Stimulated activated CD4-positive, alpha-beta T cell treated with anti-CD3 and anti-CD28 coated beads, Interleukin-1b, Interleukin-23, amount 100 ng/mL, for 24 hours (primary cell): ENCODE results near the gene PDE6H.

ENCODE experiments used
- DNase-seq, 4 experiments: peaks; one replicate each; pipeline ENCODE4 v3.0.0-alpha.2; 2020; ENCODE audit warnings: low read depth in 4 of 4, low spot score in 1 of 4

PDE6H gene

DNA sequence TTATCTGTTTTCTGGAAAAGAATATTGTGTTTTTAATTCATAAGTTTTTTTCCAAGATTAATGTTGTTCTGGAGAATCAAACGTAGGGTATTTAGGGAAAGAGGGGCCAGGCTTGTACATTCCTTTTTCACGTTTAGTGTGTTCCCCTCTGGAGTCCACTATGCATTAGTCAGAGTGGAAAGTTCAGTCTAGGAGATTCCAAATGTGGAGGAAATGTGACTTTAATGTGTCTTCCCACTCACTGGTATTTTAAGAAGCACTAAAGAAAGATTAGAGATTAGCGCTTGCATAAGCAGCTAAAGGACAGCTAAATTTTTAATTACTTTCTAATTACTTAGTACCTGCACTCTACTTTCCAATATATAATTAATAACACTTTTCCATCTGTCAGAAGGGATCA is 4.4 kb upstream of the PDE6H start:
- no peak for DNase-seq

GRCh38 chr12:14970473-14970872 is 2.4 kb upstream of the PDE6H start:
- DNase-seq, result no peak

DNA sequence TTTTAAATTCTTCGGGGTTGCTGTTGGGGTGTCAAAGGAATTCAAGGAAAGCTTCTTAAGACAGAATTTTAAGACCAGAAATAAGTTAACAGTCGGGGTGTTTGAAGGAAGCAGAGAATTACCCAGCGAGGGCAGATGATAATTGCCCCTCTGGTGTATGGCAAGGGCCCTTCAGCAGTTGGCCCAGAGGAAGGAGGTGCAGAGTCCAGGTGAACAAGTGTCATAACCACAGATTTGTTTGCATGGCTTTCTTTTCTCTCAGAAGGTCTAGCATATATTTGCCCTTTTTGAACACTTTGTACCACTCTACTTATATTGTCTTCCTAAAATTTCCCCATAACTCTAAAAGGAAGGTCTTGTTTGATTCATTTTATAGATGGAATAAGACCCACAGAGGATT is 1.8 kb downstream of the PDE6H start:
- no peak for DNase-seq

DNA sequence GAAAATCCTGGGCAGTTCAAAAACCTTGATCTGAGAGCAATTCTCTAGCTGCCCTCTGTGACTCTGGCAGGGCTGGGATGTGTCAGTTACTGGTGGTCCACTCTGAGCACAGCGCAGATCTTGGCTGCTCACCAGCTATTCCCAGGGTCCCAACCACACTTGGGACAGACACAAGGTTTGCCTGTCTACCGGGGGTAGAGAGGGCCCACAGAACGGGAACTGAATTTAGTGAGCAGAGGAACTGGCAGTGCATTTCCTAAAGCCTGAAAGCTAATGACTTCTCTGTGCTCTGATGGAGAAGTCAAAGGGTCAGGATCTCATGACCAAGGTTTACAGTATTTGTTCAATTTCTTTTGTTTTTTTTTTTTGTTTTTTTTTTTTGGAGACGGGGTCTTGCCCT is 2.6 kb downstream of the PDE6H start:
- no peak for DNase-seq

DNA sequence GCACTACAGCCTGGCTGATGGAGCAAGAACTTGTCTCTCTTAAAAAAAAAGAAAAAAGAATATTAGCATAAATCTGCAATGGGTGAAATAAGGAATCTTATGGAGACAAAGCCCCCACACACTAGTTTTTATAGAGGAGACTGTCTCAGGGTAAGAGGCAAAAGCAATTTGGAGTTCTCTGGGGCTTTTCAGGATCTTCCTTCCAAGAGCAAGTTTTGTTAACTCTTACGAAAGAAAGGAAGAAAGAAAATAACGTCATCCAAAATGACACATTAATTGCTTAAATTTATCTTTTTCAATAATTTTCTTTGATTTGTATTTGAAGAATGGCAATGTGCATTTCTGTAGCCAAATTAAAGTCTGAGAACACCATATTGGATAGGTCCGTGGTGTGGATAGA is 3.8 kb downstream of the PDE6H start:
- DNase-seq, result no peak

DNA sequence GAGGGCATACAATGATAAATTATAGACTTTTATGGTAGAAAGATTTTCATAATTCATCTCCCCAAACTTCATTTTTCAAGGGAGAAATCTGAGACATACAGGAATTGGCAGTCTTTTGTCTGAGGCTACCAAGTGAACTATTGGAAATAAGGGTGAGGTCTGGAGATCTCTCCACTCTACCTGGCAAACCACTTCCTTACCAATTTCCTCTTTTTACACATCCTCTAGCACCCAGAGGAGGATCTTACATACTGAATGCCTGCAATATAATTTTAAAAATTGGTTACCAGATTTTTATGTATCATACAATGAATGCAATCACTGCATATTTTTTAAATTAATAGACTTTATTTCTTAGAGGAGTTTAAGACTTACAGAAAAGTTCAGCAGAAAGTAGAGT is 6.6 kb downstream of the PDE6H start:
- DNase-seq, result no peak

DNA sequence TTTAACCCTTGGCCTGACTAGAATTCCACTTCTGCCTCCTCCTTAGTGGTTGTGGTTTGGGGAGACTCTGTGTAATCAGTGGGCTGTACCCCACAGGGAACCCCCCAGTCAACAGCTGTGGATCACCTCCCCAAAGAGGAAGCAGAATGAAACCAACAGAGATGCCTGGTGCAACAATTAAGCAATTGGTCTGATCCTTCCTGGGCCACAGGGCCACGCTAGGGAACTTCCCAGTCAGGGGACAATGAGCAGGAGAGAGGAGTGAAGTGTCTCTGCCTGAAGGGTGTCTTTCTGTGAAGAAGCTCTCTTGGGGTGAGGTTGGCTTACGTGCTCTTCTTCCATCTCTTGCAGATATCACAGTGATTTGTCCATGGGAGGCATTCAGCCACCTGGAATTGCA is 8.2 kb downstream of the PDE6H start:
- DNase-seq, result no peak

- DNase-seq, result no peak
These were observed 9.7 kb downstream of the PDE6H start for GRCh38 chr12:14982562-14982961.

GRCh38 chr12:14982991-14983390 is 10.1 kb downstream of the PDE6H start:
- DNase-seq, result no peak

DNA sequence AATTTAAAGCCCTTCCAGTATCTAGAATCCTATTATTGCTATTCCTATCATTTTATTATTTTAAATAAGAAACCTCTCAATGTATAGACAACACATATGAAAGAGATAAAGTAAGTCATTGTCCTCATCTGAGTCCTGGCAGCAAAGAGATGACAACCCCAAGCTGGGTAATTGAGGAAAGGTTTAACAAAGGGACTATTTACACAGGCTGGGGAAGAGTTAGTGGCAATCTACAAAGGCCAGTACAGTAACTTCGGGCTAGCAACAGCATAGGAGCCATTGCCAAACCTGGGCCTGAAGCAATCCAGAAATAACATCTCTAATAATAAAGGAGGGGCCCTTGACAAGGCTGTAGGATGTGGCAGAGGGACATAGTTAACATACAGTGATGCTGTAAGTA is 11.2 kb downstream of the PDE6H start:
- no peak for DNase-seq

- DNase-seq, result no peak
These were observed 12.0 kb downstream of the PDE6H start for GRCh38 chr12:14984766-14985285.

- DNase-seq, result no peak
These were observed 13.6 kb downstream of the PDE6H start for GRCh38 chr12:14986449-14986848.

DNA sequence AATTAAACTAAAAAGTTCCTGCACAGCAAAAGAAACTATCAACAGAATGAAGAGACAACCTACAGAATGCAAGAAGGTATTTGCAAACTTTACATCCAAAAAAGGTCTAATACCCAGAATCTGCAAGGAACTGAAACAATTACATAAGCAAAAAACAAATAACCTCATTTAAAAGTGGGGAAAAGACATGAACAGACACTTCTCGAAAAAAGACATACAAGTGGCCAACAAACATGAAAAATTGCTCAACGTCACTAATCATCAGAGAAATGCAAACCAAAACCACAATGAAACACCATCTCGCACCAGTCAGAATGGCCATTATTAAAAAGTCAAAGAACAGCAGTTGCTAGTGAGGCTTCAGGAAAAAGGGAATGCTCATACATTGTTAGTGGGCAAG is 15.2 kb downstream of the PDE6H start:
- no peak for DNase-seq

DNA sequence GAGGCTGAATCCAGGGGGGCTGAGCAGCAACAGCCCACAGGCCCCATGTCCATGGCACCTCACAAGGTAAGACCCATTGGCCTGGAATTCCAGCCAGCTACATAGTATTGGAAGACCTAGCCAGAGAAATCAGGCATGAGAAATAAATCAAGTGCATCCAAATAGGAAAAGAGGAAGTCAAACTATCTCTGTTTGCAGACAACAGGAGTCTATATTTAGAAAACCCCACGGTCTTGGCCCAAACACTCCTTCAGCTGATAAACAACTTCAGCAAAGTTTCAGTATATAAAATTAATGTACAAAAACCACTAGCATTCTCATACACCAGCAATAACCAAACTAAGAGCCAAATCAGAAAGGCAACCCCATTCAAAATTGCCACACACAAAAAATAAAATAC is 16.9 kb downstream of the PDE6H start:
- no peak for DNase-seq

GRCh38 chr12:14991069-14991468 is 18.2 kb downstream of the PDE6H start:
- no peak for DNase-seq

GRCh38 chr12:14992673-14993072 is 19.8 kb downstream of the PDE6H start:
- no peak for DNase-seq

DNA sequence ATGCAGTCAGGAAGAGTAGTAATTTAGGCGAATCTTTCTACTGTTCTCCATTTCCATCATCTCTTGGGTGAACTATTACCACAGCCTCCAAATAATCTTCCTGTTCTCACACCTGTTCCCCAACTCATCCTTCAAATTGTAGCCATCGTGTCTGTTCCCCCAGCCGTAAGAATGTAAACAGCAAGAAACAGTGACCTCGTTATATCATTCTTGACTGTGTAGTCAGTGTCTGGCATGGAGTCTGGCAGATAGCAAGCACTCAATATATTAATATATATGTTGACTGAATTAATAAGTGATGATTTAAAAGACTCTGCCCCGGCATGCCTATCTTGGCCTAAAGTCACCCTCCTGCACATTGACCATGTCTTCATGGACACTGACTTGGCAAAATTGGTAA is 20.3 kb downstream of the PDE6H start:
- no peak for DNase-seq

DNA sequence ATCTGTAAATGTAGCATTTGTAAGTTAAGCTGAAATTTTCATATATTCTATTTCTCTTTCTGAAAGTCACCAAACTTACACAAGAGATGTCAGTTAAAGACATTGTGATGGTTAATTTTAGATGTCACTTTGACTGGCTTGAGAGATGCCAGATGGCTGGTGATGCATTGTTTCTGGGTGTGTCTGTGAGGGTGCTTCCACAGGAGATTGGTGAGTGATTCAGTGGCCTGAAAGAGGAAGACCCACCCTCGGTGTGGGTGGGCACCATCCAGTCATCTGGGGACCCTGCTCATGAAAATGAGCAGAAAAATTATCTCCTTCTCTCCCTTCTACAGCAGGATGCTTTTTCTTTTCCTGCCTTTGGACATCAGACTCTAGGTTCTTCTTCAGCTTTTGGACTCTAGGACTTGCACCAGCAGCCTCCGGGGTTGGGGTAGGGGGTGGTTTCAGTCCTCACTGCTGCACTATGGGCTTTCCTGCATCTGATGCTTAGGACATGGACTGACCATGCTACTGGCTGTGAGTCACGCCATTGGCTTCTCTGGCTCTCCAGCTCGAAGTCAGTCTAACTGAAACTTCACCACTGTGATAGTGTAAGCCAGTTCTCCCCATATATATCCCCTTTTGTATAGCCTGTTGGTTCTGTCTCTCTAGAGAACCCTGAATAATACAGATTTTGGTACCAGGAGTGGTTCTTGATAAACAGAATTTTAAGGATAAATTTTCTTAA is 20.9 kb downstream of the PDE6H start:
- DNase-seq, result no peak

GRCh38 chr12:14994610-14995009 is 21.8 kb downstream of the PDE6H start:
- no peak for DNase-seq

DNA sequence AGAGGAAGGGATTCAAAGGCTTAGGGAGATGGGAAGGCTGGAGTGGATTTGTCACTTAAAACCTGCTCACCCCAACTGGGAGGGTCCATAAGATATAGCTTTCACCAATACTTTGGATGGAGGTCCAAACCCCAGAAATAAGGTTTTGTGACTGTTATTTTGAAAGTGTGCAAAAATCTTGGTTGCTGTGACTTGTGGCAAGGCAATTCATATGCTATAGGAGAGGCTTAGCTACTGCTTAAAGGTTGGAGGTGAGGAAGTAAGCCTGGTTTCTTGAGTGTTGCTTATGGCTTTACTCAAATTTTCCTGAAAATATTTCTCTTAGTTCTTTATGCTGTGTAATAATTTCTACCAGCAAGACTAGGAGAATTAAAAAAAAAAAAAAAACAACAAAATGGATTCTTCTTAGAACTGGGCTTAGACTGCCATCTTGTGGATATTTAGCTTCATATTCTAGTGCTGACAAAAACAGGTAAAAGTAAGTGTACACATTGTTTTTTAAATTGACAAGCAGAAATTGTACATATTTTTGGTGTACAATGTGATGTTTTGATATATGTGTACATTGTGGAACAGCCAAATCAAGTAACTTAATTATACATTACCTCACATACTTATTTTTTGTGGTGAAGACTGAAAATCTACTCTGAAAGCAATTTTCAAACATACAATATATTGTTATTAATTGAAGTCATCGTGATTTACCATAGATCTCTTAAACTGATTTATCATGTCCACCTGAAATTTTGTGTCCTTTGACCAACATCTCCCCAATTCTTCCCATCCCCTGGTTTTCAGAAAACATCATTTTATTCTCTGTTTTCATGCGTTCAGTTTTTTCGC is 23.0 kb downstream of the PDE6H start:
- DNase-seq, result no peak

DNA sequence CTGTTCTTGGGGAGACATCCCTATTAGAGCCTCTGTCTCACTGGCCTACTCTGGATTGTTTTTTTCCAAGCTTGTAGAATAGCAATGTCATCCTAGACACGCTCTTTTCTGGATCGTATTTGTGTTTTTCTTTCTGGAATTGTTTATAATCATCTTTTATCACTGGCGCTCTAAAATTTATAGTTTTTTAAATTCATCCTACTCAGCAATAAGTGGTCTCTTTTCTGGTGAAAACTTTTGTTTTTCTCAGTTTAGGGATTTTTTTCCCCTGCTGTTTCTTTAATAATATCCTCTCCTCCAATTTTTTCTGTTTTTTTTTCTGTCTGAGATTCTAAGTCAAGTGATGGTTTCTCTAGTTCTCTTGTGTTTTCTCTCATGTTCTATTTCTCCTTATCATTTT is 25.2 kb downstream of the PDE6H start:
- no peak for DNase-seq

DNA sequence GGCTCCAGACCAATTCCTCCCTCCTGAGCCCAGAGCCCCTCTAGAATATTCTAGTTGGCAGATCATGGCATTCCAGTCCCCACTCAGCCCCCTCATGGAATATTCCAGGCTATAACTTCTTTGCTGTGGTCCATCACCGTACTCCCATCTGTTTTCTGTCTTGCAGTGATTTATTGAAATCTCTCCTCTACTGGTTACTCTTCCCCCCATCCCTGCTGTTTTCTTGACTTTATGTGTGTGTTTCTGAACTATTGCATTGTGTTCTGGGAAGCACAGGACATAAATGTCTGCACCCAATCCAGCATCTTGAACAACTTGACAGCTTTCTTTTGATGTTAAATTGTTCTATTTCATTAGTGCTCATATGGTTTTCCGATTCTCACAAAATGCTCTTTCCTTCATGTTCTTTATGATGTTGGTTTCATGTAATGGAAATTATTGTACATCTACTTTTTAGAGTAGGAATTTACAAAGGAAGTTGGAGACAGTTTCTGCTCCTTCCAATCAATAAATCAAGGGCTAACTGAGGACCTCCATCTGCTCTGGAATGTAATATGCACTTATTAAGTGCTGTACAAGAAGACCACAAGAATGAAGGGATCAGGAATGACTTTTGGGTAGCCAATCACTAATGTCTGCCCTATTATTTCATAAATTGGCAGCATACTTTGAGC is 26.3 kb downstream of the PDE6H start:
- no peak for DNase-seq
